Spleen (tissue), 7 donors: ENCODE data around the gene LKAAEAR1.

Experiments used
- POLR2A ChIP-seq, 3 donors: fragments of 450-650 bp; IDR thresholded peaks; one replicate each; pipeline ENCODE4 v1.5.1; 2017; ENCODE audit warnings: antibody characterized with exemption in 3 of 3, mild to moderate bottlenecking in 1 of 3
- POLR2AphosphoS5 ChIP-seq, 3 donors: sonication (generic); formaldehyde crosslinking; IDR thresholded peaks; one replicate each; pipeline ENCODE4 v1.5.1; 2017; ENCODE audit warnings: antibody characterized with exemption in 3 of 3
- TF ChIP-seq, protein P1 (sequence below), 11 experiments: fragments of 200-600 bp in 7 of 11; fragments of 450-650 bp in 4 of 11; sonication (generic) in 4 of 11; IDR thresholded peaks in 8 of 11; conservative IDR thresholded peaks in 3 of 11; 1 replicate in 7 of 11; 2 replicates in 4 of 11; pipeline versions ENCODE4 v1.4.0 to v1.8.0; 2016 to 2021; ENCODE audit warnings: antibody characterized with exemption in 11 of 11, inconsistent platforms in 4 of 11, mild to moderate bottlenecking in 1 of 11
- donor health status: DM: no; HTN: no; CAD: no; lungs with moderate emphysema.
- donor health status: DM: no; HTN: no; CAD: no.
- donor health status: DM: no; HTN: no; CAD: no.

- TF ChIP-seq, protein P1, sequence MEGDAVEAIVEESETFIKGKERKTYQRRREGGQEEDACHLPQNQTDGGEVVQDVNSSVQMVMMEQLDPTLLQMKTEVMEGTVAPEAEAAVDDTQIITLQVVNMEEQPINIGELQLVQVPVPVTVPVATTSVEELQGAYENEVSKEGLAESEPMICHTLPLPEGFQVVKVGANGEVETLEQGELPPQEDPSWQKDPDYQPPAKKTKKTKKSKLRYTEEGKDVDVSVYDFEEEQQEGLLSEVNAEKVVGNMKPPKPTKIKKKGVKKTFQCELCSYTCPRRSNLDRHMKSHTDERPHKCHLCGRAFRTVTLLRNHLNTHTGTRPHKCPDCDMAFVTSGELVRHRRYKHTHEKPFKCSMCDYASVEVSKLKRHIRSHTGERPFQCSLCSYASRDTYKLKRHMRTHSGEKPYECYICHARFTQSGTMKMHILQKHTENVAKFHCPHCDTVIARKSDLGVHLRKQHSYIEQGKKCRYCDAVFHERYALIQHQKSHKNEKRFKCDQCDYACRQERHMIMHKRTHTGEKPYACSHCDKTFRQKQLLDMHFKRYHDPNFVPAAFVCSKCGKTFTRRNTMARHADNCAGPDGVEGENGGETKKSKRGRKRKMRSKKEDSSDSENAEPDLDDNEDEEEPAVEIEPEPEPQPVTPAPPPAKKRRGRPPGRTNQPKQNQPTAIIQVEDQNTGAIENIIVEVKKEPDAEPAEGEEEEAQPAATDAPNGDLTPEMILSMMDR (IDR thresholded peaks at IDR 0.05 in 8 of 11, conservative IDR thresholded peaks at IDR 0.05 in 3 of 11): no peak
- TF ChIP-seq POLR2A (IDR thresholded peaks at IDR 0.05): no peak
- TF ChIP-seq POLR2AphosphoS5 (IDR thresholded peaks at IDR 0.05): peak; percentile 73 to 85 (median 81)
Measured at GRCh38 chr20:64049060-64049877, 34.9 kb downstream of the LKAAEAR1 start, which contains the start of gene SOX18.
